ENCODE data around the gene TIMMDC1. TPM values are rescaled to one million over a fixed set of nuclear protein-coding genes. Genes with fewer than 3 reads are reported as not detected.
A peak's percentile ranks its signal among the peaks of the same experiment; 100 is the strongest.

TIMMDC1 gene
- total RNA-seq, 2 donors from 2014 or later: 79.9 to 108 TPM

DNA sequence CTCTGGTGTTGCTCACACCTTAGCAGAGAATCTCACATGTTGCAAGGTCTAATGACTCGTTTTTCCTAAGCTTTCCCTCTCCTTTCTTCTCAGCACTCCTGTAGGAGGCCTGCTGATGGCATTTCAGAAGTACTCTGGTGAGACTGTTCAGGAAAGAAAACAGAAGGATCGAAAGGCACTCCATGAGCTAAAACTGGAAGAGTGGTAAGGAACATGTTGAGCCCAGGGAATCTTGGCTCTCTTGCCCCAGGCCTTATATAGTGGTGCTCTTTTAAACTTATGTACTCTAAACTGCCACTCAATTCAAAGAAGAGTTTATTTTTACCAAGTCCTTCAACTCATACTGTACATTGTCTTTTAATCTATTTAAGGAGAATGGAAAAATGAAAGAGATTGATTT, 18.8 kb downstream of the TIMMDC1 start:
- peak overlapping the region; percentile 29 to 87 for H3K27ac ChIP-seq
- H3K36me3 ChIP-seq: peaks cover 80% of the 10 kb centered on the region
- DNase-seq (ENCODE audit: low spot score): no peak
- TF ChIP-seq, protein P1, sequence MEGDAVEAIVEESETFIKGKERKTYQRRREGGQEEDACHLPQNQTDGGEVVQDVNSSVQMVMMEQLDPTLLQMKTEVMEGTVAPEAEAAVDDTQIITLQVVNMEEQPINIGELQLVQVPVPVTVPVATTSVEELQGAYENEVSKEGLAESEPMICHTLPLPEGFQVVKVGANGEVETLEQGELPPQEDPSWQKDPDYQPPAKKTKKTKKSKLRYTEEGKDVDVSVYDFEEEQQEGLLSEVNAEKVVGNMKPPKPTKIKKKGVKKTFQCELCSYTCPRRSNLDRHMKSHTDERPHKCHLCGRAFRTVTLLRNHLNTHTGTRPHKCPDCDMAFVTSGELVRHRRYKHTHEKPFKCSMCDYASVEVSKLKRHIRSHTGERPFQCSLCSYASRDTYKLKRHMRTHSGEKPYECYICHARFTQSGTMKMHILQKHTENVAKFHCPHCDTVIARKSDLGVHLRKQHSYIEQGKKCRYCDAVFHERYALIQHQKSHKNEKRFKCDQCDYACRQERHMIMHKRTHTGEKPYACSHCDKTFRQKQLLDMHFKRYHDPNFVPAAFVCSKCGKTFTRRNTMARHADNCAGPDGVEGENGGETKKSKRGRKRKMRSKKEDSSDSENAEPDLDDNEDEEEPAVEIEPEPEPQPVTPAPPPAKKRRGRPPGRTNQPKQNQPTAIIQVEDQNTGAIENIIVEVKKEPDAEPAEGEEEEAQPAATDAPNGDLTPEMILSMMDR (IDR thresholded peaks at IDR 0.05): no peak
- H3K4me1 ChIP-seq: peaks cover 0 to 9% of the 10 kb centered on the region in 2 donors
- no peaks in the 10 kb centered on the region for H3K27me3 ChIP-seq
- H3K4me3 ChIP-seq: no peak overlapping the region
- H3K9me3 ChIP-seq: no peaks in the 10 kb centered on the region

DNA sequence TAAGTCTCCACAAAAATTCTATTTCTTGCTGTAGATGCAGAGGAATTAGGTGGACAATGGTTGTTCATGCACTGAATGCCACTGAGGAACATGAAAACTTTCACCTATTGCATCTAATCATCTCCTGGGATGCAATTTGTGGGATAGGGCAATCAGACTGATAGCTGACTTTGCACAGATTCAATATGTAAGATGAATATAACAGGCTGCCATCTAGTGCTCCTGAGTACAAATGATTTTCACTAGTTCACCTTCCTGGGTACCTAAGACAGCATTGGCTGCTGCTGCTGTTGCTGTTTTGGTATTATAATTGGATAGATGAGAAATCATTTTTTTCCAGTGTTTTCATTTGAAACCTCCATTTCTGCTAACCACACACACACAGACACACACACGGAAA, 19.7 kb downstream of the TIMMDC1 start:
- no peak for DNase-seq (ENCODE audit: low spot score)
- Histone ChIP-seq H3K36me3 (peaks cover 84% of the 10 kb centered on the region), H3K27me3 (no peaks in the 10 kb centered on the region), H3K9me3 (no peaks in the 10 kb centered on the region), H3K27ac (peak overlapping the region; percentile 29 to 87), H3K4me3 (no peak overlapping the region), H3K4me1 (peaks cover 0 to 9% of the 10 kb centered on the region in 2 donors)
- TF ChIP-seq, protein P1 (IDR thresholded peaks at IDR 0.05): no peak

DNA sequence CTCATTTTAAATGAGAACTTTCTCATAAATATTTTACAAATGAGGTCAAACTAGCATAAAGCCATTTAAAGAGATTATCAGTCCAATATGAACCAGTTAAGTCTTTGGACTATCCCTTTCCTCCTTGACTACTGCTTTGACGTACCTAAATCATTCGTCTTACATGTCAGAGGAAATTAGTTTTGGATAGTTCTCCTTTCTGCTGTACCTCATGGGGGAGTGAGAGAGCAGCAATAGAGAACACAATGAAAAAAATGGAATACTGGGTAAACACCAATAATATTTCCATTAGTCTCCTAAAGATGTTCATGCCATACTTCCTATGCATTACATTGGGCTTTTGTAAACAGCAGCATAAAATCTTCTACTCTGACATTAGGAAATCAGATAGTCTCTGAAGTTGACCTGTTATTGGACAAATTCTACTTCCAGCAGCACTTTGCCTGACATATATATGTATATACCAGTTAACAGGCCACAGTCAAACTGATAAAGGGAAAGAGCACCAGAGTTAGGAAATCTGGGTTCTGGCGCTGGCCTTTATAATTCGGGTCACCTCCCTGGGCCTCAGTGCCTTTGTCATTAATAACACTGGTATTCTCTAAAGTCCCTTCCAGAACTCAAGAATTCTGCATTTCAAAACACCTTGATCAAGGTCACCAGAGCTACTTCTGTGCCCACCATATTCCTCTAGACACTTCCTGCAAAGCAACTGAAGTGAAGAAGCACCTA, 26.8 kb downstream of the TIMMDC1 start:
- Histone ChIP-seq H3K4me1 (no peaks in the 10 kb centered on the region), H3K27me3 (no peaks in the 10 kb centered on the region), H3K27ac (peak overlapping the region in 1 of 2 donors; percentile 15), H3K36me3 (peaks cover 36% of the 10 kb centered on the region), H3K4me3 (no peak overlapping the region), H3K9me3 (no peaks in the 10 kb centered on the region)
- TF ChIP-seq, protein P1 (IDR thresholded peaks at IDR 0.05): peak in 1 of 2 donors; percentile 59
- no peak for DNase-seq (ENCODE audit: low spot score)

DNA sequence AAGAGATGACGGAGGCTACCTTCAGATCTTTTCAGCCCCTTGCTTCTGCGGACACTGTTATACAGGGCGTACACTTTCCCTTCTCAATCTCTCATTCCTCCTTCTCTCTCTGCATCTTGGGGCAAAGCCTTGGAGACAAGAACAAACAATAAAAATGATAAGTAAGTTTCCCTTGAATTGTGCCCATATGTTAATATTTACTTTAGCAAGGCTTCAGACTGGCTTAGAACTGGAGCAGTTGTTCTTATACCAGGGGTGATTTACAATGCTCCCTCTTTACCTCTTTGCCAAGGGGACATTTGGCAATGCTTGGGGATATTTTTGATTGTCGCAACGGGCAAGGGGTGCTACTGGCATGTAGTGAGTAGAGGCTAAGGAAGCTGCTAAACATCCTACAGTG, 29.4 kb downstream of the TIMMDC1 start:
- H3K4me3 ChIP-seq: no peak overlapping the region
- no peaks in the 10 kb centered on the region for H3K27me3 ChIP-seq
- H3K4me1 ChIP-seq: no peaks in the 10 kb centered on the region
- H3K27ac ChIP-seq: no peak overlapping the region
- TF ChIP-seq, protein P1 (IDR thresholded peaks at IDR 0.05): no peak
- H3K36me3 ChIP-seq: peaks cover 16% of the 10 kb centered on the region
- H3K9me3 ChIP-seq: no peaks in the 10 kb centered on the region
- no peak for DNase-seq (ENCODE audit: low spot score)

DNA sequence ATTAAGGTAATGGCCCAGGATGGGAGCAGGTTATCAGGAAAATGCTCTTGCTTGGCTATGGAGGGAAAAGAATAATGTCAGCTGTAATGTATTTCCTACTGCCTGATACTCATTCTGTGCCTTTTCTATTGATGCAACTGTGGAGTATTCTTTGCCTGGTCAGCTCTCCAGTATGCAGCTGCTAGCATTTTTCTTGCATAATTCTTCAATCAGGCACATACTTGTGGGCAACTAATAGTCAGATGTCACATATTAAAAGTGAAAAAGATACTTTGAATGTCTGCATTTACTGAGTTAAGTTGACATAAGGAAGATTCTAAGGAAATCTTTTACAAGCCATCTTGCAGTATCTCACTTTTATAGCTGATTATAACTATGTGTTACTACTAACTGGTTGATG, 31.5 kb downstream of the TIMMDC1 start:
- Histone ChIP-seq H3K9me3 (no peaks in the 10 kb centered on the region), H3K27ac (no peak overlapping the region), H3K4me1 (no peaks in the 10 kb centered on the region), H3K36me3 (no peaks in the 10 kb centered on the region), H3K4me3 (no peak overlapping the region), H3K27me3 (no peaks in the 10 kb centered on the region)
- no peak for DNase-seq (ENCODE audit: low spot score)
- TF ChIP-seq, protein P1 (IDR thresholded peaks at IDR 0.05): no peak

DNA sequence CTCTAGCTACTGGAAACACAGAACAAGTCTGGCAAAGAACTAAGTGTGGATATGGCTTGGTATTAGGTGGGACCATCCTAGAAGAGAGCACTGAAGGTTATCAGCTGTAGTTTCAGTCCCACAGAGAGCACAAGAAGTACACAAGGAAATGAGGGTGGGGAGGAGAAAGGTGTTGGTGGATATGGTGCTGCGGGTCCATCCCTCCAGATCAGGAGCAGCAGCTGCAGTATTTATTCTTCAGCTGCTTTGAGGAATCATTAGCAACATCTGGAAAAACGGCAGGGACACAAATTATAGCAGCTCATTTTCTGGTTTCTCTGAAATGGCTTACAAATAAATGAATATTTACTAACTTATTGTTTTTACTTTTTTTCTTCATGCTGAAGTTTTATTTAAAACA, 32.1 kb downstream of the TIMMDC1 start:
- Histone ChIP-seq H3K36me3 (no peaks in the 10 kb centered on the region), H3K4me3 (no peak overlapping the region), H3K27ac (no peak overlapping the region), H3K4me1 (no peaks in the 10 kb centered on the region), H3K27me3 (no peaks in the 10 kb centered on the region), H3K9me3 (no peaks in the 10 kb centered on the region)
- DNase-seq (ENCODE audit: low spot score): no peak
- TF ChIP-seq, protein P1 (IDR thresholded peaks at IDR 0.05): no peak

Measured in right atrium auricular region (tissue), 2 donors.